HepG2 (cell line): ENCODE data around the gene UBR1. TPM values are rescaled to one million over a fixed set of nuclear protein-coding genes. Genes with fewer than 3 reads are reported as not detected.

Experiments used
- ATAC-seq: fragments of 200-7000 bp; cut with Tn5 transposase; 3 replicates; pipeline ENCODE4 v1.9.1; 2020; ENCODE audit warnings: mild to moderate bottlenecking, moderate library complexity
- BruUV-seq: library from RNA; stranded (reverse); fragments of 400-500 nt; replicated peaks from 2 replicates; lab custom pipeline; 2021; lab: Mats Ljungman, UMichigan
- CTCF ChIA-PET: fragments of 300-600 bp; formaldehyde crosslinking; extraction: SDS; loops from one replicate; lab custom pipeline; 2021; ENCODE audit warnings: low total read pairs, inconsistent platforms, low intra/inter-chr PET ratio; lab: Yijun Ruan, JAX
- POLR2A ChIA-PET: fragments of 350-600 bp; sonication (Branson Sonifier 250); formaldehyde crosslinking; loops from one replicate; lab custom pipeline; 2020; ENCODE audit warnings: antibody characterized with exemption, inconsistent platforms; lab: Yijun Ruan, JAX
- DNase-seq: peaks from one replicate; pipeline ENCODE4 v3.0.0-alpha.2; 2015; ENCODE audit warnings: low spot score
- FAIRE-seq: peaks from 3 replicates; lab custom pipeline; 2011; peaks lifted over from hg19 to GRCh38; lab: Jason Lieb, UNC
- H2AFZ ChIP-seq: one replicate; pipeline ENCODE4 v1.6.1; 2011; ENCODE audit warnings: low read length, inconsistent platforms
- H3K27ac ChIP-seq: fragments of 300-600 bp; 3 replicates; pipeline ENCODE4 v1.8.0; 2011; ENCODE audit warnings: mixed run types, mild to moderate bottlenecking, mixed read lengths, low read length, inconsistent platforms; ENCODE audit not compliant: insufficient read depth; ENCODE audit errors: extremely low read length
- H3K27me3 ChIP-seq, 2 experiments: fragments of 200-600 bp in 1 of 2; 2 replicates in 1 of 2; 3 replicates in 1 of 2; pipeline versions ENCODE4 v1.6.0 to v1.8.0; 2011; ENCODE audit warnings: low read length in 2 of 2, mild to moderate bottlenecking in 2 of 2, moderate library complexity in 2 of 2, inconsistent platforms in 1 of 2; ENCODE audit not compliant: insufficient read depth in 2 of 2, control insufficient read depth in 1 of 2
- H3K36me3 ChIP-seq, 2 experiments: fragments of 200-600 bp in 1 of 2; replicated peaks in 1 of 2; 2 replicates in 1 of 2; 3 replicates in 1 of 2; pipeline versions ENCODE4 v1.5.1 to v1.8.0; 2011; ENCODE audit warnings: low read length in 2 of 2, inconsistent platforms in 1 of 2; ENCODE audit not compliant: insufficient read depth in 2 of 2, control insufficient read depth in 1 of 2
- H3K4me1 ChIP-seq: 2 replicates; pipeline ENCODE4 v1.5.1; 2012; ENCODE audit warnings: low read length, inconsistent platforms; ENCODE audit not compliant: insufficient read depth
- H3K4me2 ChIP-seq: 2 replicates; pipeline ENCODE4 v1.6.0; 2011; ENCODE audit warnings: low read depth, low read length, inconsistent platforms
- H3K4me3 ChIP-seq, 3 experiments: fragments of 200-600 bp in 1 of 3; sonication (generic), shearing (Covaris generic) in 1 of 3; replicated peaks in 1 of 3; 2 replicates each; pipeline ENCODE4 v1.5.1; 2011 to 2016; ENCODE audit warnings: low read length in 3 of 3, inconsistent platforms in 2 of 3, low read depth in 2 of 3, mild to moderate bottlenecking in 2 of 3, control low read depth in 1 of 3, mixed read lengths in 1 of 3; ENCODE audit not compliant: insufficient read depth in 1 of 3
- H3K79me2 ChIP-seq: one replicate; pipeline ENCODE4 v1.6.1; 2011; ENCODE audit warnings: low read length, inconsistent platforms; ENCODE audit not compliant: insufficient read depth
- H3K9ac ChIP-seq: 2 replicates; pipeline ENCODE4 v1.6.0; 2011; ENCODE audit warnings: mild to moderate bottlenecking, low read depth, low read length, inconsistent platforms; ENCODE audit not compliant: insufficient read depth
- H3K9me3 ChIP-seq: 2 replicates; pipeline ENCODE4 v1.5.1; 2012; ENCODE audit warnings: mild to moderate bottlenecking, low read length
- H4K20me1 ChIP-seq: 2 replicates; pipeline ENCODE4 v1.6.0; 2011; ENCODE audit warnings: inconsistent platforms, mild to moderate bottlenecking, low read length, moderate library complexity; ENCODE audit not compliant: insufficient read depth
- ATF7-NPFF ChIP-seq: sonication (generic); formaldehyde crosslinking; IDR thresholded peaks from 2 replicates; pipeline ENCODE4 v1.8.1; 2023; ENCODE audit warnings: mild to moderate bottlenecking, low read depth, missing genetic modification reagents, moderate library complexity
- FOXA3 ChIP-seq: IDR thresholded peaks from 2 replicates; pipeline ENCODE4 v1.6.1; 2016; ENCODE audit warnings: missing genetic modification reagents, missing compliant biosample characterization
- GPBP1L1 ChIP-seq: sonication (generic); formaldehyde crosslinking; IDR thresholded peaks from 2 replicates; pipeline ENCODE4 v1.5.0; 2020; ENCODE audit warnings: mild to moderate bottlenecking, missing genetic modification reagents
- HDAC1 ChIP-seq: sonication (generic); formaldehyde crosslinking; IDR thresholded peaks from 2 replicates; pipeline ENCODE4 v1.5.1; 2020; ENCODE audit warnings: mild to moderate bottlenecking, missing genetic modification reagents
- KDM1A ChIP-seq: IDR thresholded peaks from 2 replicates; pipeline ENCODE4 v1.6.1; 2016; ENCODE audit warnings: missing compliant biosample characterization
- PAXIP1 ChIP-seq: sonication (generic); formaldehyde crosslinking; conservative IDR thresholded peaks from 2 replicates; pipeline ENCODE4 v1.4.0; 2020; ENCODE audit warnings: mild to moderate bottlenecking, missing genetic modification reagents, moderate library complexity
- POLR2AphosphoS2 ChIP-seq: IDR thresholded peaks from 2 replicates; pipeline ENCODE4 v1.6.1; 2011; ENCODE audit warnings: low read depth, low read length, improper control_type of control experiment
- THYN1 ChIP-seq: sonication (generic); formaldehyde crosslinking; IDR thresholded peaks from 2 replicates; pipeline ENCODE4 v1.8.1; 2023; ENCODE audit warnings: low read depth, mild to moderate bottlenecking, moderate library complexity, missing genetic modification reagents, borderline replicate concordance
- TMF1 ChIP-seq: sonication (generic); formaldehyde crosslinking; IDR thresholded peaks from 2 replicates; pipeline ENCODE4 v1.8.1; 2022; ENCODE audit warnings: low read depth, missing genetic modification reagents
- ZNF225 ChIP-seq: sonication (generic); formaldehyde crosslinking; IDR thresholded peaks from 2 replicates; pipeline ENCODE4 v1.4.0; 2020; ENCODE audit warnings: mild to moderate bottlenecking, missing genetic modification reagents
- ZNF253 ChIP-seq: sonication (generic); formaldehyde crosslinking; IDR thresholded peaks from 2 replicates; pipeline ENCODE4 v1.8.0; 2022; ENCODE audit warnings: mild to moderate bottlenecking, missing genetic modification reagents, borderline replicate concordance
- ZNF362 ChIP-seq: sonication (generic); formaldehyde crosslinking; IDR thresholded peaks from 2 replicates; pipeline ENCODE4 v1.4.0; 2020; ENCODE audit warnings: missing genetic modification reagents, mild to moderate bottlenecking, borderline replicate concordance
- ZNF878 ChIP-seq: sonication (generic); formaldehyde crosslinking; IDR thresholded peaks from 2 replicates; pipeline ENCODE4 v1.8.1; 2023; ENCODE audit warnings: mild to moderate bottlenecking, missing genetic modification reagents, moderate library complexity
- WGBS: methylation state at CpG from one replicate; pipeline ENCODE4 v1.1.6; 2017; ENCODE audit warnings: low lambda C conversion rate; 5-methylcytosine and 5-hydroxymethylcytosine counted together
- in situ Hi-C: cut with HindIII; loops from 2 replicates; pipeline ENCODE4 v1.10.0; 2017; ENCODE audit warnings: low pct_unique_long_range_greater_than_20kb; ENCODE audit not compliant: extremely low pct_ligation_motif_present
- intact Hi-C: fragments of 100-400 bp; cut with micrococcal nuclease; formaldehyde crosslinking; loops from one replicate; pipeline ENCODE4 v1.10.0; 2022; ENCODE audit not compliant: unreplicated experiment
- polyA plus RNA-seq, 8 experiments: library from polyadenylated mRNA; depleted of rRNA in 3 of 8; stranded (reverse) in 7 of 8; unstranded in 1 of 8; fragments of >200 nt; fragmentation: Illumina TruSeq in 4 of 8; extraction: Trizol in 4 of 8; gene quantifications; 2 replicates each; pipeline versions ENCODE4 v1.2.1 to v1.2.3, GENCODE V29; 2011 to 2016; ENCODE audit warnings: low read depth in 4 of 8, missing spikeins in 1 of 8, mixed read lengths in 1 of 8; ENCODE audit not compliant: insufficient read depth in 1 of 8
- total RNA-seq, 5 experiments: library from RNA; depleted of rRNA; stranded (reverse); fragments of >200 nt; fragmentation: Illumina TruSeq; extraction: Trizol; gene quantifications; 2 replicates each; pipeline ENCODE4 v1.2.3, GENCODE V29; 2016; ENCODE audit warnings: low read depth in 1 of 5

The UBR1 gene
- total and polyA plus RNA-seq, 2 of the 13 experiments (the other 11 are each of a cell fraction or from before 2014, with no cell fraction given), result 6.4 to 18.0 TPM

- no TSS peak for BruUV-seq
- Histone ChIP-seq H3K79me2 (no peaks in the 10 kb centered on the region), H3K4me3 (no peak overlapping the region), H3K9me3 (no peaks in the 10 kb centered on the region), H3K27me3 (no peaks in the 10 kb centered on the region), H2AFZ (no peak overlapping the region), H3K9ac (no peak overlapping the region), H3K4me1 (no peaks in the 10 kb centered on the region), H4K20me1 (no peaks in the 10 kb centered on the region), H3K4me2 (no peak overlapping the region), H3K36me3 (peaks cover 2 to 12% of the 10 kb centered on the region in 2 experiments; a peak in 2 of 5 replicates), H3K27ac (no peak overlapping the region)
- DNase-seq (no peak), ATAC-seq (no peak), FAIRE-seq (no peak)
- ChIA-PET POLR2A (no interaction called here), CTCF (no interaction called here)
- 100% methylated on average over 3 of the region's 3 CpGs for WGBS
- intact Hi-C loops, result no loop called here
- TF ChIP-seq ZNF225 (no peak), ZNF878 (no peak), ZNF253 (no peak), ATF7-NPFF (no peak), POLR2AphosphoS2 (no peak), GPBP1L1 (CRISPR knock-in tag) (no peak)
- in situ Hi-C loops, result no loop called here
Measured at GRCh38 chr15:42992626-42993025, 113.2 kb downstream of the UBR1 start.

GRCh38 chr15:42986693-42987342 is 119.0 kb downstream of the UBR1 start:
- in situ Hi-C loops (no loop called here), intact Hi-C loops (no loop called here)
- no TSS peak for BruUV-seq
- WGBS, result 99% methylated on average over 9 of the region's 20 CpGs
- Histone ChIP-seq H3K4me2 (no peak overlapping the region), H3K9me3 (no peaks in the 10 kb centered on the region), H2AFZ (no peak overlapping the region), H3K4me3 (no peak overlapping the region), H3K79me2 (no peaks in the 10 kb centered on the region), H3K9ac (no peak overlapping the region), H3K27me3 (no peaks in the 10 kb centered on the region), H4K20me1 (no peaks in the 10 kb centered on the region), H3K36me3 (peaks cover 4 to 28% of the 10 kb centered on the region in 2 experiments; a peak in 3 of 5 replicates), H3K4me1 (no peaks in the 10 kb centered on the region), H3K27ac (no peak overlapping the region)
- DNase-seq, result no peak
- POLR2A ChIA-PET, result no interaction called here
- FAIRE-seq, result no peak
- no peak for ATAC-seq
- CTCF ChIA-PET, result no interaction called here
- TF ChIP-seq KDM1A (CRISPR knock-in tag) (no peak), TMF1 (CRISPR knock-in tag) (no peak), HDAC1 (CRISPR knock-in tag) (no peak), THYN1 (CRISPR knock-in tag) (no peak), PAXIP1 (CRISPR knock-in tag) (no peak), ZNF362 (CRISPR knock-in tag) (no peak), FOXA3 (CRISPR knock-in tag) (no peak)
